Kidney epithelial cell (primary cell): ENCODE data around the gene SNRNP40. TPM values are rescaled to one million over a fixed set of nuclear protein-coding genes. Genes with fewer than 3 reads are reported as not detected.

Experiments
- DNase-seq: peaks from one replicate; pipeline ENCODE4 v3.0.0-alpha.2; 2010; ENCODE audit warnings: low read depth
- H3K27me3 ChIP-seq: 2 replicates; pipeline ENCODE4 v1.6.0; 2011; ENCODE audit warnings: low read length; ENCODE audit not compliant: control insufficient read depth, insufficient read depth
- H3K36me3 ChIP-seq: 2 replicates; pipeline ENCODE4 v1.5.1; 2011; ENCODE audit warnings: low read length; ENCODE audit not compliant: control insufficient read depth, insufficient read depth
- H3K4me3 ChIP-seq: 2 replicates; pipeline ENCODE4 v1.5.1; 2011; ENCODE audit warnings: low read depth, mild to moderate bottlenecking, control low read depth, low read length
- total RNA-seq: library from RNA; depleted of rRNA; stranded (reverse); fragments of >200 nt; gene quantifications from 2 replicates; pipeline ENCODE4 v1.2.3, GENCODE V29; 2015
- TF ChIP-seq, protein P1 (sequence below): IDR thresholded peaks from 2 replicates; pipeline ENCODE4 v1.5.1; 2011; ENCODE audit warnings: mild to moderate bottlenecking, moderate library complexity, low read length, control low read depth, inconsistent platforms; ENCODE audit not compliant: insufficient read depth, poor library complexity, severe bottlenecking

The SNRNP40 gene
- total RNA-seq, 1 donor from 2014 or later, result 67.4 TPM

DNA sequence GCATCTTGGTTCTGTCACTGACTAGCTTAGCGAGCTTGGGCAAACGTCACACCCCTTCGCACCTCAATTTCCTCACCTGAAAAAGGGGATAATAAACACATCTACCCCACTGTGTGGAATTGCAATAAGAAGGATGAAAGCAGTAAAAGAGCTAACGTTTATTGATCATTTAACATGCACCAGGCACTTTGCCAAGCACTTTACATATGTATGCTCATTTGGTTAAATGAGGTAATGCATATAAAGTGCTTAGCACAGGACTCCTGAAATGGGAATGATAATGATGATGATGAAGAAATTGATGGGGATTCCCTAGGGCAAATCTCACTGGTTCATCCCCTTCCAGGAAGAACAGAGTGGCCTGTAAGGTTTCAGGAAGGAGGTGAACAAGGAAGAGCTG is 61.7 kb downstream of the SNRNP40 start:
- Histone ChIP-seq H3K4me3 (no peak overlapping the region), H3K27me3 (peaks cover 24% of the 10 kb centered on the region), H3K36me3 (no peaks in the 10 kb centered on the region)
- DNase-seq, result no peak
- TF ChIP-seq, protein P1, sequence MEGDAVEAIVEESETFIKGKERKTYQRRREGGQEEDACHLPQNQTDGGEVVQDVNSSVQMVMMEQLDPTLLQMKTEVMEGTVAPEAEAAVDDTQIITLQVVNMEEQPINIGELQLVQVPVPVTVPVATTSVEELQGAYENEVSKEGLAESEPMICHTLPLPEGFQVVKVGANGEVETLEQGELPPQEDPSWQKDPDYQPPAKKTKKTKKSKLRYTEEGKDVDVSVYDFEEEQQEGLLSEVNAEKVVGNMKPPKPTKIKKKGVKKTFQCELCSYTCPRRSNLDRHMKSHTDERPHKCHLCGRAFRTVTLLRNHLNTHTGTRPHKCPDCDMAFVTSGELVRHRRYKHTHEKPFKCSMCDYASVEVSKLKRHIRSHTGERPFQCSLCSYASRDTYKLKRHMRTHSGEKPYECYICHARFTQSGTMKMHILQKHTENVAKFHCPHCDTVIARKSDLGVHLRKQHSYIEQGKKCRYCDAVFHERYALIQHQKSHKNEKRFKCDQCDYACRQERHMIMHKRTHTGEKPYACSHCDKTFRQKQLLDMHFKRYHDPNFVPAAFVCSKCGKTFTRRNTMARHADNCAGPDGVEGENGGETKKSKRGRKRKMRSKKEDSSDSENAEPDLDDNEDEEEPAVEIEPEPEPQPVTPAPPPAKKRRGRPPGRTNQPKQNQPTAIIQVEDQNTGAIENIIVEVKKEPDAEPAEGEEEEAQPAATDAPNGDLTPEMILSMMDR, result no peak

- TF ChIP-seq, protein P1, result no peak
- H3K27me3 ChIP-seq, result peaks cover 22% of the 10 kb centered on the region
Measured at GRCh38 chr1:31234123-31234708, 62.4 kb downstream of the SNRNP40 start.

GRCh38 chr1:31232689-31233088 is 63.9 kb downstream of the SNRNP40 start:
- Histone ChIP-seq H3K4me3 (no peak overlapping the region), H3K36me3 (no peaks in the 10 kb centered on the region), H3K27me3 (peaks cover 9% of the 10 kb centered on the region)
- TF ChIP-seq, protein P1, result no peak
- no peak for DNase-seq

More at GRCh38 chr1:31234123-31234708, 62.4 kb downstream of the SNRNP40 start:
- no peak overlapping the region for H3K4me3 ChIP-seq
- H3K36me3 ChIP-seq, result no peaks in the 10 kb centered on the region
- DNase-seq, result no peak

GRCh38 chr1:31231802-31232201 is 64.8 kb downstream of the SNRNP40 start:
- no peak for DNase-seq

GRCh38 chr1:31230378-31230777 is 66.2 kb downstream of the SNRNP40 start:
- Histone ChIP-seq H3K27me3 (peaks cover 6% of the 10 kb centered on the region), H3K36me3 (no peaks in the 10 kb centered on the region), H3K4me3 (no peak overlapping the region)
- DNase-seq, result no peak
- TF ChIP-seq, protein P1, result no peak

More at GRCh38 chr1:31231802-31232201, 64.8 kb downstream of the SNRNP40 start:
- Histone ChIP-seq H3K4me3 (no peak overlapping the region), H3K36me3 (no peaks in the 10 kb centered on the region), H3K27me3 (peaks cover 6% of the 10 kb centered on the region)
- TF ChIP-seq, protein P1, result no peak

DNA sequence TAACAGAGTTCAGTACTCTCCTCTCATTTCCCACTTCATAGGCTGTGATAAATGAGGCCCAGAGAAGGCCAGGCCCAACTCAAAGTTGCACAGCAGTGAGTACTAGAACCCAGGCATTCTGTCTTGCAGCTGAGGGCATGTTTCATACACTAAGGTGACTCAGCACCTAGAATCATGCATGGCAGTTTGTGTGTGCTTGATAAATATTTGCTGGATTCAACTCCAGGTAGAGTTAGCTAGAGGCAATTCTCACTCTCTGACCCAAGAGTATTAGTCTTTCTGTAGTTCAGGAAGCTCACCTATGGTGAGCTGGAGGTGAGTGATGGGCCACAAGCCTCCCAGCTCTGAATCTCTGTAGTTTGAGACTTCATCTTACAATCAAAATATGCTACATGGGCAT is 67.6 kb downstream of the SNRNP40 start:
- no peaks in the 10 kb centered on the region for H3K36me3 ChIP-seq
- TF ChIP-seq, protein P1, result no peak
- DNase-seq, result no peak

More for the DNA sequence above, 67.6 kb downstream of the SNRNP40 start:
- Histone ChIP-seq H3K27me3 (peaks cover 8% of the 10 kb centered on the region), H3K4me3 (no peak overlapping the region)
